MM.1S (cell line): Measurements from ENCODE around the gene LMNTD1.

ENCODE experiments used
- DNase-seq: peaks from one replicate; pipeline ENCODE4 v3.0.0-alpha.2; 2015
- H2AFZ ChIP-seq: fragments of 300-600 bp; sonication (generic); 2 replicates; pipeline ENCODE4 v1.6.0; 2016; ENCODE audit warnings: antibody characterized with exemption, low read length
- H3F3A ChIP-seq: fragments of 300-600 bp; sonication (generic); 2 replicates; pipeline ENCODE4 v1.6.1; 2016; ENCODE audit warnings: mild to moderate bottlenecking, antibody characterized with exemption, low read length, moderate library complexity, mixed read lengths; ENCODE audit not compliant: insufficient read depth
- H3K27ac ChIP-seq: fragments of 300-600 bp; sonication (generic); 2 replicates; pipeline ENCODE4 v1.5.1; 2016; ENCODE audit warnings: mild to moderate bottlenecking, low read length
- H3K27me3 ChIP-seq: fragments of 300-600 bp; sonication (generic); replicated peaks from 2 replicates; pipeline ENCODE4 v1.6.0; 2016; ENCODE audit warnings: low read length; ENCODE audit not compliant: insufficient read depth
- H3K36me3 ChIP-seq: fragments of 300-600 bp; sonication (generic); replicated peaks from 2 replicates; pipeline ENCODE4 v1.6.1; 2016; ENCODE audit warnings: mild to moderate bottlenecking, low read length, mixed read lengths; ENCODE audit not compliant: insufficient read depth
- H3K4me1 ChIP-seq: fragments of 300-600 bp; sonication (generic); 2 replicates; pipeline ENCODE4 v1.6.1; 2016; ENCODE audit warnings: low read length, mixed read lengths
- H3K4me2 ChIP-seq: fragments of 300-600 bp; sonication (generic); 2 replicates; pipeline ENCODE4 v1.6.0; 2016; ENCODE audit warnings: low read depth, low read length
- H3K4me3 ChIP-seq: fragments of 300-600 bp; sonication (generic); 2 replicates; pipeline ENCODE4 v1.5.1; 2016; ENCODE audit warnings: low read length, mixed read lengths
- H3K79me2 ChIP-seq: fragments of 300-600 bp; sonication (generic); 2 replicates; pipeline ENCODE4 v1.6.1; 2016; ENCODE audit warnings: mixed run types, low read length, mixed read lengths
- H3K9ac ChIP-seq: fragments of 300-600 bp; sonication (generic); 2 replicates; pipeline ENCODE4 v1.6.1; 2016; ENCODE audit warnings: low read length, mixed read lengths
- H3K9me2 ChIP-seq: fragments of 300-600 bp; sonication (generic); replicated peaks from 2 replicates; pipeline ENCODE4 v1.6.1; 2016; ENCODE audit warnings: mild to moderate bottlenecking, low read length, mixed read lengths; ENCODE audit not compliant: insufficient read depth
- H3K9me3 ChIP-seq: fragments of 300-600 bp; sonication (generic); replicated peaks from 2 replicates; pipeline ENCODE4 v1.6.1; 2016; ENCODE audit warnings: mild to moderate bottlenecking, low read length, mixed read lengths; ENCODE audit not compliant: insufficient read depth
- H4K20me1 ChIP-seq: fragments of 300-600 bp; sonication (generic); 2 replicates; pipeline ENCODE4 v1.6.1; 2016; ENCODE audit warnings: mild to moderate bottlenecking, low read length, moderate library complexity, mixed read lengths; ENCODE audit not compliant: insufficient read depth
- EZH2 ChIP-seq: fragments of 300-600 bp; sonication (generic); optimal IDR thresholded peaks from 2 replicates; pipeline ENCODE3; 2017; ENCODE audit warnings: low read depth, mild to moderate bottlenecking, antibody characterized with exemption, low read length, mixed read lengths
- EZH2phosphoT487 ChIP-seq: fragments of 300-600 bp; sonication (generic); IDR thresholded peaks from 2 replicates; pipeline ENCODE4 v1.6.1; 2018; ENCODE audit warnings: antibody characterized with exemption, low read length
- TF ChIP-seq, protein P1 (sequence below): fragments of 300-600 bp; sonication (generic); IDR thresholded peaks from 2 replicates; pipeline ENCODE4 v1.5.1; 2016; ENCODE audit warnings: antibody characterized with exemption, low read length, mixed read lengths

LMNTD1 gene

DNA sequence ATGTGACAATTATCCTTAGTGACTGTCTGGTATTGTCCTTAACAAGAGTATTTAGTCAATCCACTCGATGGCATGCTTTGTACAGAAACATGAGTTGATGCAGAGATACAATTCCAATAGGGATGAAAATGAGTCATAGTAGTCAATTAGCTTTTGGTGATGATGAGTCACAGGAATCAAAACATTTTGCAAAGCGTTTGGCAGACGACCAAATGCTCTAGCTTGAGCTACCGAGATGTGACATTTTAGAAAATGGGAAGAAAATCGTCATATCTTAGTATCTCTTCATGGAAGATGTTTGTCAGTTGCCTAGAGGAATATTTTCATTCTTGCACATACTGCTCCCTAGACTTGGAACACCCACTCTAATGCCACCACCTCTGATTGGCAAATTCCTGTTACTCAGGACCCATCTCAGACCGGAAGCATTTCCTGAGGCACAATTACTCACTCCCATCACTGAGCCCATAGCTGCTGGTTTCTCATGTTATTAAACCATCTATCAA, 95.0 kb downstream of the LMNTD1 start:
- Histone ChIP-seq H3K9me3 (no peaks in the 10 kb centered on the region), H3K36me3 (no peaks in the 10 kb centered on the region), H3K27me3 (no peaks in the 10 kb centered on the region), H3K4me3 (no peak overlapping the region), H4K20me1 (no peaks in the 10 kb centered on the region), H3K79me2 (no peaks in the 10 kb centered on the region), H3K9ac (no peak overlapping the region), H3K4me2 (no peak overlapping the region), H2AFZ (no peak overlapping the region), H3F3A (no peaks in the 10 kb centered on the region), H3K9me2 (no peaks in the 10 kb centered on the region), H3K27ac (no peak overlapping the region), H3K4me1 (no peaks in the 10 kb centered on the region)
- TF ChIP-seq EZH2phosphoT487 (no peak), EZH2 (no peak)
- TF ChIP-seq, protein P1, sequence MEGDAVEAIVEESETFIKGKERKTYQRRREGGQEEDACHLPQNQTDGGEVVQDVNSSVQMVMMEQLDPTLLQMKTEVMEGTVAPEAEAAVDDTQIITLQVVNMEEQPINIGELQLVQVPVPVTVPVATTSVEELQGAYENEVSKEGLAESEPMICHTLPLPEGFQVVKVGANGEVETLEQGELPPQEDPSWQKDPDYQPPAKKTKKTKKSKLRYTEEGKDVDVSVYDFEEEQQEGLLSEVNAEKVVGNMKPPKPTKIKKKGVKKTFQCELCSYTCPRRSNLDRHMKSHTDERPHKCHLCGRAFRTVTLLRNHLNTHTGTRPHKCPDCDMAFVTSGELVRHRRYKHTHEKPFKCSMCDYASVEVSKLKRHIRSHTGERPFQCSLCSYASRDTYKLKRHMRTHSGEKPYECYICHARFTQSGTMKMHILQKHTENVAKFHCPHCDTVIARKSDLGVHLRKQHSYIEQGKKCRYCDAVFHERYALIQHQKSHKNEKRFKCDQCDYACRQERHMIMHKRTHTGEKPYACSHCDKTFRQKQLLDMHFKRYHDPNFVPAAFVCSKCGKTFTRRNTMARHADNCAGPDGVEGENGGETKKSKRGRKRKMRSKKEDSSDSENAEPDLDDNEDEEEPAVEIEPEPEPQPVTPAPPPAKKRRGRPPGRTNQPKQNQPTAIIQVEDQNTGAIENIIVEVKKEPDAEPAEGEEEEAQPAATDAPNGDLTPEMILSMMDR: no peak
- DNase-seq: no peak

DNA sequence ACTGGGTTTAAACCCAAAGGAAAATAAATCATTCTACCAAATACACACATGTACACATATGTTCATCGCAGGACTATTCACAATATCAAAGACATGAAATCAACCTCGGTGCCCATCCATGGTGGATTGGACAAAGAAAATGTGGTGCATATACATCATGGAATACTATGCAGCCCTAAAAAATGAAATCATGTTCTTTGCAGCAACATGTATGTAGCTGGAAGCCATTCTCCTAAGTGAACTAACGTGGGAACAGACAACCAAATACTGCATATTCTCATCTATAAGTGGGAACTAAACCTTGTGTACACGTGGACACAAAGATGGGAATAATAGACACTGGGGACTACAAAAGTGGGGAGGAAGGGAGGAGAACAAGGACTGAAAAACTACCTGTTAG, 96.6 kb downstream of the LMNTD1 start:
- no peaks in the 10 kb centered on the region for H4K20me1 ChIP-seq
- no peak for DNase-seq
- H2AFZ ChIP-seq: no peak overlapping the region

DNA sequence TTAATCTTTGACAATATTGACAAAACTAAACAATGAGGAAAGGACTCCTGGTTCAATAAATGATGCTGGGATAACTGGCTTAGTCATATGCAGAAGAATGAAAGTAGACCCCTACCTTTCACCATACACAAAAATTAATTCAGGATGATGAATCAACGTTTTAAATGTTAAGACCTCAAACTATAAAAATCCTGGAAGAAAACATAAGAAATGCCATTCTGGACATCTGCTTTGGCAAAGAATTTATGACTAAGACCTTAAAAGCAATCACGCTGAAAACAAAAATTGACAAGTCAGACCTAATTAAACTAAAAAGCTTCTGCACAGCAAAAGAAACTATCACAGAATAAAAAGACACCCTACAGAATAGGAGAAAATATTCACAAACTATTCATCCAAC, 97.4 kb downstream of the LMNTD1 start:
- DNase-seq: no peak
- H3K4me2 ChIP-seq: no peak overlapping the region
- TF ChIP-seq, protein P1: no peak
- no peak for TF ChIP-seq EZH2
- no peak for TF ChIP-seq EZH2phosphoT487

More for the DNA sequence above, 96.6 kb downstream of the LMNTD1 start:
- TF ChIP-seq, protein P1: no peak
- TF ChIP-seq EZH2phosphoT487 (no peak), EZH2 (no peak)
- Histone ChIP-seq H3K4me1 (no peaks in the 10 kb centered on the region), H3F3A (no peaks in the 10 kb centered on the region), H3K27me3 (no peaks in the 10 kb centered on the region), H3K27ac (no peak overlapping the region), H3K9me2 (no peaks in the 10 kb centered on the region), H3K9me3 (no peaks in the 10 kb centered on the region), H3K4me3 (no peak overlapping the region), H3K4me2 (no peak overlapping the region), H3K36me3 (no peaks in the 10 kb centered on the region), H3K79me2 (no peaks in the 10 kb centered on the region), H3K9ac (no peak overlapping the region)

More for the DNA sequence above, 97.4 kb downstream of the LMNTD1 start:
- Histone ChIP-seq H3K27ac (no peak overlapping the region), H3K4me3 (no peak overlapping the region), H3K4me1 (no peaks in the 10 kb centered on the region), H2AFZ (no peak overlapping the region), H4K20me1 (no peaks in the 10 kb centered on the region), H3K9me3 (no peaks in the 10 kb centered on the region), H3K9ac (no peak overlapping the region), H3K79me2 (no peaks in the 10 kb centered on the region), H3F3A (no peaks in the 10 kb centered on the region), H3K9me2 (no peaks in the 10 kb centered on the region), H3K27me3 (no peaks in the 10 kb centered on the region), H3K36me3 (no peaks in the 10 kb centered on the region)
